ENCODE data around the gene SIGLEC11.

SIGLEC11 gene

GRCh38 chr19:49957262-49957915 lies 3.6 kb downstream of the SIGLEC11 start:
- H3K9ac ChIP-seq (ENCODE audit: low read length) = no peak overlapping the region
- H4K20me1 ChIP-seq (ENCODE audit: low read depth, low read length) = no peaks in the 10 kb centered on the region
- no peaks in the 10 kb centered on the region for H3K27me3 ChIP-seq (ENCODE audit: low read length)
- no peak overlapping the region for H3K4me3 ChIP-seq (ENCODE audit: insufficient read depth, low read length, poor library complexity, severe bottlenecking)
- no peaks in the 10 kb centered on the region for H3K79me2 ChIP-seq (ENCODE audit: insufficient read depth, low read length)
- TF ChIP-seq EZH2phosphoT487 (conservative IDR thresholded peaks at IDR 0.05; ENCODE audit: low read length) = no peak
- no peak for TF ChIP-seq CTCF (IDR thresholded peaks at IDR 0.05; ENCODE audit: insufficient read depth, low read length, poor library complexity, severe bottlenecking)
- H3K9me3 ChIP-seq (ENCODE audit: insufficient read depth, low read length) = no peaks in the 10 kb centered on the region
- no peaks in the 10 kb centered on the region for H3F3A ChIP-seq (ENCODE audit: insufficient read depth)
- H3K36me3 ChIP-seq (ENCODE audit: low read length) = no peaks in the 10 kb centered on the region
- H3K27ac ChIP-seq (ENCODE audit: low read depth, low read length) = no peak overlapping the region
- H2AFZ ChIP-seq (ENCODE audit: low read depth, low read length, severe bottlenecking) = no peak overlapping the region
- no peak overlapping the region for H3K4me2 ChIP-seq (ENCODE audit: low read depth, low read length, poor library complexity, severe bottlenecking)
- H3K9me2 ChIP-seq (replicated peaks; ENCODE audit: insufficient read depth, low read length) = no peaks in the 10 kb centered on the region

GRCh38 chr19:49956115-49956495 lies 4.9 kb downstream of the SIGLEC11 start:
- Histone ChIP-seq H3K9me2 (replicated peaks; ENCODE audit: insufficient read depth, low read length) (no peaks in the 10 kb centered on the region), H3K36me3 (ENCODE audit: low read length) (no peaks in the 10 kb centered on the region), H3K9ac (ENCODE audit: low read length) (no peak overlapping the region), H3K9me3 (ENCODE audit: insufficient read depth, low read length) (no peaks in the 10 kb centered on the region), H3K4me3 (ENCODE audit: insufficient read depth, low read length, poor library complexity, severe bottlenecking) (no peak overlapping the region), H3K4me2 (ENCODE audit: low read depth, low read length, poor library complexity, severe bottlenecking) (no peak overlapping the region), H3K27ac (ENCODE audit: low read depth, low read length) (no peak overlapping the region), H4K20me1 (ENCODE audit: low read depth, low read length) (no peaks in the 10 kb centered on the region), H2AFZ (ENCODE audit: low read depth, low read length, severe bottlenecking) (no peak overlapping the region), H3K79me2 (ENCODE audit: insufficient read depth, low read length) (no peaks in the 10 kb centered on the region), H3K27me3 (ENCODE audit: low read length) (no peaks in the 10 kb centered on the region), H3F3A (ENCODE audit: insufficient read depth) (no peaks in the 10 kb centered on the region)
- TF ChIP-seq CTCF (IDR thresholded peaks at IDR 0.05; ENCODE audit: insufficient read depth, low read length, poor library complexity, severe bottlenecking) (no peak), EZH2phosphoT487 (conservative IDR thresholded peaks at IDR 0.05; ENCODE audit: low read length) (no peak)

DNA sequence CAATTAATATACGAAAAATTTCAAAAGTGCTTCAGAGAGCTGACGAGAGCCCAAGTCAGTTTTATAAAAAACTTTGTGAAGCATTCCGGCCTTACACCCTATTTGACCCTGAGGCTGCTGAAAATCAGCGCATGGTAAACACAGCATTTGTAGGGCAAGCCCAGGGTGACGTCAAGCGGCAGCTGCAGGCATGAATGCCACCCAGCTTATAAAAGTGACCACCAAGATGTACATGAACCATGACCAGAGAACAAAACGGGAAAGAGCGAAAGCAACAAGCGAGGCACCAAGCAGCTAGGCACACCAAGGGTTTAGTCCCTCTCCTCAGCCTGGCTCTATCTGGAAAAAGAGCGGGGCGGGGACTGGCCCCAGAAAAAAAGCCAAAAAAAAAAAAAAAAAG lies 6.0 kb downstream of the SIGLEC11 start:
- Histone ChIP-seq H3K27me3 (ENCODE audit: low read length) (no peaks in the 10 kb centered on the region), H3K79me2 (ENCODE audit: insufficient read depth, low read length) (no peaks in the 10 kb centered on the region), H3K36me3 (ENCODE audit: low read length) (no peaks in the 10 kb centered on the region), H4K20me1 (ENCODE audit: low read depth, low read length) (no peaks in the 10 kb centered on the region), H3K9ac (ENCODE audit: low read length) (no peak overlapping the region), H3F3A (ENCODE audit: insufficient read depth) (no peaks in the 10 kb centered on the region), H2AFZ (ENCODE audit: low read depth, low read length, severe bottlenecking) (no peak overlapping the region), H3K9me3 (ENCODE audit: insufficient read depth, low read length) (no peaks in the 10 kb centered on the region), H3K4me3 (ENCODE audit: insufficient read depth, low read length, poor library complexity, severe bottlenecking) (no peak overlapping the region), H3K4me2 (ENCODE audit: low read depth, low read length, poor library complexity, severe bottlenecking) (no peak overlapping the region), H3K9me2 (replicated peaks; ENCODE audit: insufficient read depth, low read length) (no peaks in the 10 kb centered on the region), H3K27ac (ENCODE audit: low read depth, low read length) (no peak overlapping the region)
- TF ChIP-seq EZH2phosphoT487 (conservative IDR thresholded peaks at IDR 0.05; ENCODE audit: low read length) = no peak
- no peak for TF ChIP-seq CTCF (IDR thresholded peaks at IDR 0.05; ENCODE audit: insufficient read depth, low read length, poor library complexity, severe bottlenecking)

Data from SU-DHL-6 (cell line).